ENCODE data around the gene SLC35G2.
A peak's percentile ranks its signal among the peaks of the same experiment; 100 is the strongest.
"Not testable (repeated sequence)": the region's sequence is repeated elsewhere in the genome, so short reads cannot be mapped to it uniquely, and the experiment has no call there.

SLC35G2 gene

GRCh38 chr3:136818769-136819391, at the start of gene SLC35G2:
SLC35G2 (plus strand) TSS chr3:136819126; CDS start chr3:136854461, 35,335 bp downstream.
- DNase-seq (ENCODE audit: low read depth) = peak; percentile 7

- no peak for DNase-seq (ENCODE audit: low read depth)
Measured at GRCh38 chr3:136772709-136773108, 46.2 kb upstream of the SLC35G2 start.

GRCh38 chr3:136778865-136779264, 40.1 kb upstream of the SLC35G2 start:
- no peak for DNase-seq (ENCODE audit: low read depth)

- DNase-seq (ENCODE audit: low read depth) = no peak
Measured at GRCh38 chr3:136780741-136781140, 38.2 kb upstream of the SLC35G2 start.

- no peak for DNase-seq (ENCODE audit: low read depth)
Measured at GRCh38 chr3:136783708-136784191, 35.2 kb upstream of the SLC35G2 start.

- DNase-seq (ENCODE audit: low read depth) = no peak
Measured at GRCh38 chr3:136787349-136787748, 31.6 kb upstream of the SLC35G2 start.

- no peak for DNase-seq (ENCODE audit: low read depth)
Measured at GRCh38 chr3:136788154-136788553, 30.8 kb upstream of the SLC35G2 start.

GRCh38 chr3:136789976-136790375, 28.9 kb upstream of the SLC35G2 start:
- no peak for DNase-seq (ENCODE audit: low read depth)

- no peak for DNase-seq (ENCODE audit: low read depth)
Measured at GRCh38 chr3:136790786-136791185, 28.1 kb upstream of the SLC35G2 start.

- DNase-seq (ENCODE audit: low read depth) = no peak
Measured at GRCh38 chr3:136792556-136793330, 26.2 kb upstream of the SLC35G2 start.

GRCh38 chr3:136801146-136801545, 17.8 kb upstream of the SLC35G2 start:
- not testable (repeated sequence) for DNase-seq (ENCODE audit: low read depth)

GRCh38 chr3:136802481-136802996, 16.4 kb upstream of the SLC35G2 start:
- DNase-seq (ENCODE audit: low read depth) = no peak

GRCh38 chr3:136804141-136804540, 14.8 kb upstream of the SLC35G2 start:
- no peak for DNase-seq (ENCODE audit: low read depth)

GRCh38 chr3:136804813-136805212, 14.1 kb upstream of the SLC35G2 start:
- DNase-seq (ENCODE audit: low read depth) = no peak

GRCh38 chr3:136805795-136806194, 13.1 kb upstream of the SLC35G2 start:
- no peak for DNase-seq (ENCODE audit: low read depth)

GRCh38 chr3:136811701-136812100, 7.2 kb upstream of the SLC35G2 start:
- DNase-seq (ENCODE audit: low read depth) = no peak

- no peak for DNase-seq (ENCODE audit: low read depth)
Measured at GRCh38 chr3:136817448-136817847, 1.5 kb upstream of the SLC35G2 start.

GRCh38 chr3:136818191-136818768, 646 bp upstream of the SLC35G2 start:
- DNase-seq (ENCODE audit: low read depth) = peak; percentile 2

GRCh38 chr3:136819392-136819730, 435 bp downstream of the SLC35G2 start:
- no peak for DNase-seq (ENCODE audit: low read depth)

- peak; percentile 2 for DNase-seq (ENCODE audit: low read depth)
Measured at GRCh38 chr3:136819731-136820679, 1.1 kb downstream of the SLC35G2 start.

GRCh38 chr3:136831461-136831860, 12.5 kb downstream of the SLC35G2 start:
- DNase-seq (ENCODE audit: low read depth) = no peak
